Brain microvascular endothelial cell (primary cell): ENCODE measurements around the gene WNT5B.

ENCODE experiments used
- DNase-seq: peaks from one replicate; pipeline ENCODE4 v3.0.0-alpha.2; 2020
- H3K27ac ChIP-seq: fragments of 250-450 bp; sonication (Bioruptor Pico); 2 replicates; pipeline ENCODE4 v1.5.1; 2020; ENCODE audit warnings: mild to moderate bottlenecking, moderate library complexity
- H3K27me3 ChIP-seq: fragments of 250-450 bp; sonication (Bioruptor Pico); replicated peaks from 2 replicates; pipeline ENCODE4 v1.5.1; 2020; ENCODE audit warnings: mild to moderate bottlenecking
- H3K36me3 ChIP-seq: fragments of 250-450 bp; sonication (Bioruptor Pico); replicated peaks from 2 replicates; pipeline ENCODE4 v1.5.1; 2020; ENCODE audit warnings: mild to moderate bottlenecking
- H3K4me3 ChIP-seq: 2 replicates; pipeline ENCODE4 v1.5.1; 2011; ENCODE audit warnings: low read depth, mild to moderate bottlenecking, control low read depth, low read length, moderate library complexity
- CTCF ChIP-seq: IDR thresholded peaks from 2 replicates; pipeline ENCODE4 v1.5.1; 2011; ENCODE audit warnings: low read depth, mild to moderate bottlenecking, moderate library complexity, low read length, control low read depth, inconsistent platforms; ENCODE audit errors: missing control alignments
- in situ Hi-C: cut with HindIII; loops from 2 replicates; pipeline ENCODE4 v1.10.0; 2017; ENCODE audit warnings: low sequenced_read_pairs, low pct_ligation_motif_present

The WNT5B gene

GRCh38 chr12:1668833-1669543, 40.0 kb downstream of the WNT5B start:
- no peaks in the 10 kb centered on the region for H3K36me3 ChIP-seq
- no peak for DNase-seq
- no peak overlapping the region for H3K4me3 ChIP-seq
- H3K27ac ChIP-seq, result no peak overlapping the region
- no peaks in the 10 kb centered on the region for H3K27me3 ChIP-seq
- TF ChIP-seq CTCF, result no peak
- in situ Hi-C loops, result loop anchor here (25.0 kb wide), 1 partner anchor 118 kb away; no protein-coding TSS in a partner anchor

- in situ Hi-C loops, result loop anchor here (25.0 kb wide), 1 partner anchor 117 kb away; no protein-coding TSS in a partner anchor
- no peak overlapping the region for H3K27ac ChIP-seq
- no peak for TF ChIP-seq CTCF
- no peaks in the 10 kb centered on the region for H3K36me3 ChIP-seq
- DNase-seq, result no peak
- H3K4me3 ChIP-seq, result no peak overlapping the region
- H3K27me3 ChIP-seq, result no peaks in the 10 kb centered on the region
Measured at GRCh38 chr12:1670358-1671268, 41.6 kb downstream of the WNT5B start.

- no peak overlapping the region for H3K27ac ChIP-seq
Measured at GRCh38 chr12:1676043-1676442, 47.0 kb downstream of the WNT5B start.

GRCh38 chr12:1680804-1681492, 51.9 kb downstream of the WNT5B start:
- TF ChIP-seq CTCF, result no peak
- H3K36me3 ChIP-seq, result no peaks in the 10 kb centered on the region
- H3K4me3 ChIP-seq, result no peak overlapping the region
- no peak overlapping the region for H3K27ac ChIP-seq
- no peak for DNase-seq
- in situ Hi-C loops, result loop anchor here (25.0 kb wide), 1 partner anchor 281 kb away; no protein-coding TSS in a partner anchor
- H3K27me3 ChIP-seq, result no peaks in the 10 kb centered on the region

More at GRCh38 chr12:1676043-1676442, 47.0 kb downstream of the WNT5B start:
- no peak for DNase-seq
- no peak for TF ChIP-seq CTCF
- in situ Hi-C loops, result loop anchor here (25.0 kb wide), 1 partner anchor 286 kb away; no protein-coding TSS in a partner anchor
- H3K36me3 ChIP-seq, result no peaks in the 10 kb centered on the region
- no peak overlapping the region for H3K4me3 ChIP-seq
- no peaks in the 10 kb centered on the region for H3K27me3 ChIP-seq

GRCh38 chr12:1681493-1681807, 52.4 kb downstream of the WNT5B start:
- no peak for DNase-seq
- in situ Hi-C loops, result loop anchor here (25.0 kb wide), 1 partner anchor 281 kb away; no protein-coding TSS in a partner anchor
- Histone ChIP-seq H3K27me3 (no peaks in the 10 kb centered on the region), H3K4me3 (no peak overlapping the region), H3K27ac (no peak overlapping the region), H3K36me3 (no peaks in the 10 kb centered on the region)
- no peak for TF ChIP-seq CTCF
